HG02884 (cell line): ENCODE measurements around the gene MS4A5.
"Not testable (repeated sequence)": the region's sequence is repeated elsewhere in the genome, so short reads cannot be mapped to it uniquely, and the experiment has no call there.

Experiments used
- ATAC-seq: cut with Tn5 transposase; IDR thresholded peaks from one replicate; pipeline ENCODE4 v1.9.1; 2021; ENCODE audit warnings: mild to moderate bottlenecking, moderate library complexity; ENCODE audit not compliant: unreplicated experiment

MS4A5 gene, protein sequence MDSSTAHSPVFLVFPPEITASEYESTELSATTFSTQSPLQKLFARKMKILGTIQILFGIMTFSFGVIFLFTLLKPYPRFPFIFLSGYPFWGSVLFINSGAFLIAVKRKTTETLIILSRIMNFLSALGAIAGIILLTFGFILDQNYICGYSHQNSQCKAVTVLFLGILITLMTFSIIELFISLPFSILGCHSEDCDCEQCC

DNA sequence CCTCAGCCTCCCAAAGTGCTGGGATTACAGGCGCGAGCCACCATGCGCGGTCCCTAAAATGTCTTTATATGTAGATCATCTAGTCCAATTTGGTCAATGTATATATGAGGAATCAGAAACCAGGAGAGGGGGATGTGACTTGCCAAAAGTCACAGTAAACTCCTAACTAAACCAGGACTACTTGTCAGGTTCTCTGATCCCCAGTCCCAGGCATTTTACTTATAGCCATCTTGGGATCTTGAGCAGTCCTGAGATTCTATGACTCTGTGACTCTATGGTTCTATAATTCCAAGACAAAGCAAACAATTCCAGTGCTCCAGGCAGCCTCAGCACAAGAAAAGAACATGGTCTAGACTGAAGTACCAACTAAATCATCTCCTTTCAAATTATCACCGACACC is at the start of gene MS4A5:
Gene MS4A5, plus strand, starts transcription at position 301 of the 400 bp plus-strand sequence. CDS start 103 bp downstream, outside the sequence.
- ATAC-seq, result no peak

GRCh38 chr11:60389279-60389910 is 40.0 kb upstream of the MS4A5 start:
- ATAC-seq, result peak; percentile 84

GRCh38 chr11:60390419-60390818 is 39.0 kb upstream of the MS4A5 start:
- ATAC-seq, result no peak

DNA sequence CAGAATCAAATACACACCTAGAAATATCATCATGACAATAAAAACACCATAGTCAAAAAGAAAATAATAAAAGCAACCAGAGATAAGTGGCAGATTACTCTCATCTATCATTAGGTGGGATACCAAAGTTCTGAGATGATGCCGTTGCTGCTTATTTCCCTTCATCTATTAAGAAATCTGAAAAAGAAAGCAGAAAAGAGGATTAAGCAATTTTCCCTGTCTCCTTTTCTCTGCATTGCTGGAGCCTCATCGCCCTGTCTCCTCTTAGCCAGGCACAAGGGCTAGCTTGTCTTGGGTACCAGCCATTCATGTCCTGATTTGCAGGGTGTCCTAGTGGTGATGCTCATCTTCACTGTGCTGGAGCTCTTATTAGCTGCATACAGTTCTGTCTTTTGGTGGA is 37.0 kb upstream of the MS4A5 start:
- no peak for ATAC-seq

GRCh38 chr11:60393016-60393415 is 36.4 kb upstream of the MS4A5 start:
- no peak for ATAC-seq

GRCh38 chr11:60394666-60395380 is 34.5 kb upstream of the MS4A5 start:
- no peak for ATAC-seq

- ATAC-seq, result no peak
Observed at GRCh38 chr11:60396382-60396781, 33.0 kb upstream of the MS4A5 start, which contains the start of gene MS4A14. Gene MS4A14, plus strand, starts transcription at chr11:60396459. Its CDS starts 120 bp downstream, at chr11:60396579.

- peak; percentile 80 for ATAC-seq
Observed at GRCh38 chr11:60396799-60397198, 32.6 kb upstream of the MS4A5 start.

DNA sequence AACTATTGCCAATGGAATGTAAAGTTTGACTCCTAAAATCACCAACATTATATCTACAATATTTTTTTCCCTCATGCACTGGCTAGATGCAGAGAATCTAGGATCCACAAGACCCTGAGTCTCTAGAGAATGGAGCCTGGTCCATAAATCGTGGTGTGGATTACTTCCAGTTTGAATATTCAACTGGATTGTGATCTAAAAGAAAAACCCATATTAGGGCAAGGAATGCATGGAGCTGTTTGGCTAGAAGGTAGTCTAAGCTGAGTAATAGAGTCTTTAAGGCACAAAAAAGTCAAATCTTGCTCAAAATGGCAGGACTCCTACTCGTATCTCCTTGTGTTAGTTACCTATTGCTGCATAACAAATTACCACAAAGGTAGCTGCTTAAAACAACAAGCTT is 9.4 kb upstream of the MS4A5 start:
- ATAC-seq, result no peak

GRCh38 chr11:60422609-60423008 is 6.8 kb upstream of the MS4A5 start:
- ATAC-seq, result no peak

GRCh38 chr11:60428517-60428916 is 855 bp upstream of the MS4A5 start:
- no peak for ATAC-seq

GRCh38 chr11:60431251-60431650 is 1.9 kb downstream of the MS4A5 start:
- ATAC-seq, result no peak

DNA sequence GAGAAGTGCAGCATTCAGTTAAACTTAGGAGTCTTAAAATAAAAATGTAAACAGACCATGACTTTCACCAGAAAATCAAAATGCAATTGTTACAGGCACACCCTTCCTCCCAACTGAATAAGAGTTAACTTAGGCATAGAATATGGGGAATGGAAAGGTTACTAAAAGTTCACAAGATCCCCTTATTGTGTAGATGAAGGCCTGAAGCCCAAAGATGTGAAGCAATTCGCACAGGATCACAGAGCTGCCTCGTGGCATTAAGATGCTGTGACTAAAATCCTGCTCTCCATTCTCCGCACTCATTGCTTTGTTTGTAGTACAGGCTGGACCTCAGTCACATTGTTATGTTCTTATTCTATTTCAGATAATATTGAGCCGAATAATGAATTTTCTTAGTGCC is 4.0 kb downstream of the MS4A5 start:
- no peak for ATAC-seq

DNA sequence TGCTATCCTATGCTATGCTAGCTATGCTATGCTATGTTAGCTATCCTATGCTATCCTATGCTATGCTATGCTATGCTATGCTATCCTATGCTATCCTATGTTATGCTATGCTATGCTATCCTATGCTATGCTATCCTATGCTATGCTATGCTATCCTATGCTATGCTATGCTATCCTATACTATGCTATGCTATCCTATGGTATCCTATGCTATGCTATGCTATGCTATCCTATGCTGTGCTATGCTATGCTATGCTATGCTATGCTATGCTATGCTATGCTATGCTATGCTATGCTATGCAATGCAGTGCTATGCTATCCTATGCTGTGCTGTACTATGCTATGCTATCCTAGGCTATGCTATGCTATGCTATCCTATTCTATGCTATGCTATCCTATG is 17.7 kb downstream of the MS4A5 start:
- no peak for ATAC-seq

DNA sequence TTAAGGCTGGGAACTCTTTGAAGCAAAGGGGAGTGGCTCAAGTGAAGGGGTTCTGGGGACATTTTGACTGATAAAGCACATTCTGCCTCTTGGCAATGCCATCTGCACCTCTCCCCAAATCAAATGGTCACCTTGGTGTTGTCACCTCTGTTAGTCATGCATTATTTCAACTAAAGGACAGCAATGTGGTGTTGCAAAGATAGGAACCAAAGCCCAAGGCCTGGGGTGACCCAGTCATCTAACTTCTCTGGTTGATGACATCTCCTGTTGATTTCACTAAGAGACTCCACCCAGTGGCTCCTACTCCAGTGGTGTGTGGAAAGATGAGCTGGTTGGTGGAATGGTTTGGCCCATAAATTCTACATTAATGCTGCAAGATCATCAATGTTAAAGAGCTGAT is 18.5 kb downstream of the MS4A5 start:
- ATAC-seq, result no peak

DNA sequence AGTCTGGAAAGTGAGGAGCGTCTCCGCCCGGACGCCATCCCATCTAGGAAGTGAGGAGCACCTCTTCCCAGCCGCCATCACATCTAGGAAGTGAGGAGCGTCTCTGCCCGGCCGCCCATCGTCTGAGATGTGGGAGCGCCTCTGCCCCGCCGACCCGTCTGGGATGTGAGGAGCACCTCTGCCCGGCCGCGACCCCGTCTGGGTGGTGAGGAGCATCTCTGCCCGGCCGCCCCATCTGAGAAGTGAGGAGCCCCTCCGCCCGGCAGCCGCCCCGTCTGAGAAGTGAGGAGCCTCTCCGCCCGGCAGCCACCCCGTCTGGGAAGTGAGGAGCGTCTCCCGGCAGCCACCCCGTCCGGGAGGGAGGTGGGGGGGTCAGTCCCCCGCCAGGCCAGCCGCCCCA is 21.8 kb downstream of the MS4A5 start:
- not testable (repeated sequence) for ATAC-seq

GRCh38 chr11:60454212-60454611 is 24.8 kb downstream of the MS4A5 start:
- no peak for ATAC-seq

GRCh38 chr11:60455531-60456042 is 26.2 kb downstream of the MS4A5 start, which contains the start of gene MS4A1:
Gene MS4A1, plus strand, starts transcription at chr11:60455847. Its CDS starts 6,528 bp downstream, at chr11:60462375.
- ATAC-seq, result peak; percentile 90

GRCh38 chr11:60457576-60457975 is 28.2 kb downstream of the MS4A5 start:
- ATAC-seq, result peak; percentile 46

GRCh38 chr11:60459345-60459744 is 30.0 kb downstream of the MS4A5 start:
- no peak for ATAC-seq

DNA sequence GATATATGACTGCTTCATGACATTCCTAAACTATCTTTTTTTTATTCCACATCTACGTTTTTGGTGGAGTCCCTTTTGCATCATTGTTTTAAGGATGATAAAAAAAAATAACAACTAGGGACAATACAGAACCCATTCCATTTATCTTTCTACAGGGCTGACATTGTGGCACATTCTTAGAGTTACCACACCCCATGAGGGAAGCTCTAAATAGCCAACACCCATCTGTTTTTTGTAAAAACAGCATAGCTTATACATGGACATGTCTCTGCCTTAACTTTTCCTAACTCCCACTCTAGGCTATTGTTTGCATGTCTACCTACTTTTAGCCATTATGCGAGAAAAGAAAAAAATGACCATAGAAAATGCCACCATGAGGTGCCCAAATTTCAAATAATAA is 39.5 kb downstream of the MS4A5 start:
- ATAC-seq, result no peak

- no peak for ATAC-seq
Observed at GRCh38 chr11:60469723-60470122, 40.4 kb downstream of the MS4A5 start.
